Endothelial cell of umbilical vein (primary cell): Measurements from ENCODE around the gene FANCD2. TPM values are rescaled to one million over a fixed set of nuclear protein-coding genes. Genes with fewer than 3 reads are reported as not detected.

Experiments used
- BruUV-seq: library from RNA; stranded (reverse); fragments of 400-500 nt; replicated peaks from 2 replicates; lab custom pipeline; 2021; lab: Mats Ljungman, UMichigan
- CTCF ChIA-PET: fragments of 300-600, 350-600 bp; sonication (Branson Sonifier 250); formaldehyde crosslinking; loops from one replicate; lab custom pipeline; 2021; ENCODE audit warnings: antibody characterized with exemption, inconsistent platforms; lab: Charles Lee
- POLR2A ChIA-PET: fragments of 300-600, 350-600 bp; sonication (Branson Sonifier 250); formaldehyde crosslinking; loops from one replicate; lab custom pipeline; 2021; ENCODE audit warnings: antibody characterized with exemption, inconsistent platforms; lab: Charles Lee
- DNase-seq: peaks from one replicate; pipeline ENCODE4 v3.0.0-alpha.2; 2011; ENCODE audit warnings: low read depth, low spot score
- FAIRE-seq: peaks from 2 replicates; lab custom pipeline; 2011; peaks lifted over from hg19 to GRCh38; lab: Jason Lieb, UNC
- H2AFZ ChIP-seq: 2 replicates; pipeline ENCODE4 v1.6.0; 2012; ENCODE audit warnings: low read depth, low read length, control low read depth, inconsistent platforms
- H3K27ac ChIP-seq: 2 replicates; pipeline ENCODE4 v1.5.1; 2011; ENCODE audit warnings: low read depth, mild to moderate bottlenecking, control low read depth, low read length, moderate library complexity; ENCODE audit not compliant: insufficient read depth
- H3K27me3 ChIP-seq, 2 experiments: 2 replicates each; pipeline versions ENCODE4 v1.6.0 to v1.6.1; 2011; ENCODE audit warnings: low read length in 2 of 2, mixed read lengths in 1 of 2; ENCODE audit not compliant: control insufficient read depth in 2 of 2, insufficient read depth in 2 of 2
- H3K36me3 ChIP-seq, 2 experiments: 2 replicates in 1 of 2; 3 replicates in 1 of 2; pipeline ENCODE4 v1.5.1; 2011; ENCODE audit warnings: low read length in 2 of 2, mild to moderate bottlenecking in 1 of 2, moderate library complexity in 1 of 2; ENCODE audit not compliant: control insufficient read depth in 2 of 2, insufficient read depth in 2 of 2; ENCODE audit errors: extremely low read depth in 1 of 2
- H3K4me1 ChIP-seq: 3 replicates; pipeline ENCODE4 v1.5.1; 2011; ENCODE audit warnings: mild to moderate bottlenecking, low read length; ENCODE audit not compliant: control insufficient read depth, insufficient read depth; ENCODE audit errors: extremely low read depth
- H3K4me2 ChIP-seq: 2 replicates; pipeline ENCODE4 v1.6.1; 2011; ENCODE audit warnings: low read length, control low read depth, mixed read lengths; ENCODE audit not compliant: insufficient read depth
- H3K4me3 ChIP-seq, 3 experiments: fragments of 200-600 bp in 1 of 3; sonication (generic), shearing (Covaris generic) in 1 of 3; replicated peaks in 1 of 3; 2 replicates each; pipeline ENCODE4 v1.5.1; 2011 to 2016; ENCODE audit warnings: control low read depth in 3 of 3, low read length in 3 of 3, mild to moderate bottlenecking in 2 of 3, inconsistent platforms in 1 of 3, low read depth in 1 of 3, moderate library complexity in 1 of 3; ENCODE audit not compliant: insufficient read depth in 1 of 3
- H3K79me2 ChIP-seq: 2 replicates; pipeline ENCODE4 v1.6.0; 2012; ENCODE audit warnings: low read length, inconsistent platforms; ENCODE audit not compliant: control insufficient read depth, insufficient read depth
- H3K9ac ChIP-seq: replicated peaks from 2 replicates; pipeline ENCODE3; 2011; ENCODE audit warnings: low read length, control low read depth; ENCODE audit not compliant: insufficient read depth; ENCODE audit errors: extremely low read depth
- H3K9me1 ChIP-seq: replicated peaks from 3 replicates; pipeline ENCODE4 v1.6.0; 2011; ENCODE audit warnings: mild to moderate bottlenecking, low read length; ENCODE audit not compliant: control insufficient read depth, insufficient read depth; ENCODE audit errors: extremely low read depth
- H3K9me3 ChIP-seq: replicated peaks from 2 replicates; pipeline ENCODE4 v1.5.1; 2012; ENCODE audit warnings: low read length, inconsistent platforms; ENCODE audit not compliant: control insufficient read depth, insufficient read depth
- H4K20me1 ChIP-seq: replicated peaks from 2 replicates; pipeline ENCODE3; 2011; ENCODE audit warnings: mild to moderate bottlenecking, low read length; ENCODE audit not compliant: control insufficient read depth, insufficient read depth; ENCODE audit errors: extremely low read depth
- FOS ChIP-seq: IDR thresholded peaks from 2 replicates; pipeline ENCODE4 v1.6.1; 2011; ENCODE audit warnings: mild to moderate bottlenecking, low read length, moderate library complexity, borderline replicate concordance; ENCODE audit not compliant: insufficient read depth
- MYC ChIP-seq: IDR thresholded peaks from one replicate; pipeline ENCODE4 v1.6.1; 2011; ENCODE audit warnings: mild to moderate bottlenecking, low read depth, low read length
- POLR2A ChIP-seq: IDR thresholded peaks from 2 replicates; pipeline ENCODE4 v1.6.1; 2012; ENCODE audit warnings: low read depth, mild to moderate bottlenecking, control low read depth, low read length
- POLR2AphosphoS5 ChIP-seq: IDR thresholded peaks from 2 replicates; pipeline ENCODE4 v1.6.1; 2012; ENCODE audit warnings: low read depth, mild to moderate bottlenecking, control low read depth, low read length, moderate library complexity; ENCODE audit not compliant: insufficient read depth
- dilution Hi-C: fragments of 300-500 bp; cut with MboI; formaldehyde crosslinking; loops from one replicate; pipeline ENCODE4 v1.15.0; 2019; ENCODE audit warnings: low sequenced_read_pairs; ENCODE audit not compliant: extremely low pct_ligation_motif_present
- intact Hi-C: fragments of 100-400 bp; cut with micrococcal nuclease; formaldehyde crosslinking; loops from one replicate; pipeline ENCODE4 v1.10.0; 2022
- polyA plus RNA-seq, 4 experiments: library from polyadenylated mRNA; depleted of rRNA in 3 of 4; stranded (reverse) in 3 of 4; unstranded in 1 of 4; fragments of >200 nt; gene quantifications; 2 replicates each; pipeline versions ENCODE4 v1.2.1 to v1.2.3, GENCODE V29; 2011 to 2012; ENCODE audit warnings: missing spikeins in 1 of 4
- total RNA-seq: library from RNA; stranded (reverse); gene quantifications from 2 replicates; pipeline ENCODE4 v1.2.3, GENCODE V29; 2021

The FANCD2 gene
- total and polyA plus RNA-seq, 2 donors (not counting 3 experiments of a cell fraction or from before 2014, with no cell fraction given): 8.2 to 26.8 TPM

- H3K4me1 ChIP-seq: peaks cover 17% of the 10 kb centered on the region
- ChIA-PET POLR2A (no interaction called here), CTCF (interaction anchor here (0.8 to 1.0 kb wide), 5 partner anchors 15 to 213 kb away, joined by 3 to 5 read pairs (median 3); no protein-coding TSS in a partner anchor)
- peak overlapping the region; percentile 42 for H3K9ac ChIP-seq
- H2AFZ ChIP-seq: peak overlapping the region; percentile 96
- H3K27ac ChIP-seq: no peak overlapping the region
- no peaks in the 10 kb centered on the region for H3K27me3 ChIP-seq
- FAIRE-seq (no peak), DNase-seq (no peak)
- H3K4me3 ChIP-seq: peak overlapping the region; percentile 49 to 71 (median 66)
- intact Hi-C loops: no loop called here
- H3K36me3 ChIP-seq: no peaks in the 10 kb centered on the region
- H3K9me3 ChIP-seq: no peaks in the 10 kb centered on the region
- H3K4me2 ChIP-seq: peak overlapping the region; percentile 88
- H4K20me1 ChIP-seq: no peaks in the 10 kb centered on the region
- no peaks in the 10 kb centered on the region for H3K79me2 ChIP-seq
- TF ChIP-seq MYC (no peak), FOS (no peak)
- dilution Hi-C loops: no loop called here
- no peaks in the 10 kb centered on the region for H3K9me1 ChIP-seq
- no TSS peak for BruUV-seq
Observed at GRCh38 chr3:10010421-10010877, 15.8 kb upstream of the FANCD2 start.

GRCh38 chr3:10010878-10011465 is 15.3 kb upstream of the FANCD2 start:
- ChIA-PET CTCF (interaction anchor here (0.8 to 1.0 kb wide), 5 partner anchors 15 to 213 kb away, joined by 3 to 5 read pairs (median 3); no protein-coding TSS in a partner anchor), POLR2A (interaction anchor here (0.5 kb wide), 1 partner anchor 17 kb away, joined by 6 read pairs; no protein-coding TSS in a partner anchor)
- no peaks in the 10 kb centered on the region for H3K9me1 ChIP-seq
- H2AFZ ChIP-seq: peak overlapping the region; percentile 96
- peak overlapping the region; percentile 49 to 71 (median 66) for H3K4me3 ChIP-seq
- no peaks in the 10 kb centered on the region for H4K20me1 ChIP-seq
- BruUV-seq: no TSS peak
- intact Hi-C loops (loop anchor here (1.0 kb wide), 2 partner anchors 15 to 24 kb away; partner anchors contain the start of gene FANCD2), dilution Hi-C loops (no loop called here)
- no peaks in the 10 kb centered on the region for H3K36me3 ChIP-seq
- no peaks in the 10 kb centered on the region for H3K27me3 ChIP-seq
- H3K27ac ChIP-seq: no peak overlapping the region
- DNase-seq (peak; percentile 93), FAIRE-seq (peak; percentile 91)
- peak overlapping the region; percentile 42 for H3K9ac ChIP-seq
- no peaks in the 10 kb centered on the region for H3K79me2 ChIP-seq
- no peak for TF ChIP-seq MYC
- peak; percentile 58 for TF ChIP-seq POLR2AphosphoS5
- peak; percentile 41 for TF ChIP-seq POLR2A
- H3K4me1 ChIP-seq: peaks cover 21% of the 10 kb centered on the region
- no peaks in the 10 kb centered on the region for H3K9me3 ChIP-seq
- peak overlapping the region; percentile 88 for H3K4me2 ChIP-seq
